RWPE1 (cell line): ENCODE data around the gene SRP9.

Experiments
- CTCF ChIA-PET: fragments of 350-600 bp; sonication (Branson Sonifier 250); formaldehyde crosslinking; extraction: SDS; loops from one replicate; lab custom pipeline; 2021; lab: Yijun Ruan, JAX
- POLR2A ChIA-PET: fragments of 400-600 bp; formaldehyde crosslinking; extraction: SDS; loops from one replicate; lab custom pipeline; 2020; ENCODE audit warnings: antibody characterized with exemption; ENCODE audit not compliant: low non-redundant PET; lab: Yijun Ruan, JAX
- DNase-seq: peaks from one replicate; pipeline ENCODE4 v3.0.0; 2012; ENCODE audit warnings: low spot score
- H3K27ac ChIP-seq: fragments of 450-650 bp; 2 replicates; pipeline ENCODE4 v1.5.1; 2017
- CTCF ChIP-seq: fragments of 450-650 bp; conservative IDR thresholded peaks from 2 replicates; pipeline ENCODE4 v1.5.1; 2017; ENCODE audit warnings: low read depth, mild to moderate bottlenecking

SRP9 gene

GRCh38 chr1:225777583-225778336 lies at the start of gene SRP9:
TSS of gene SRP9 (plus strand) at chr1:225777826. CDS start at chr1:225777941, 115 bp downstream.
- TF ChIP-seq CTCF, result peak; percentile 95
- peak; percentile 100 for DNase-seq
- ChIA-PET CTCF (interaction anchor here (0.5 to 3.5 kb wide), 51 partner anchors 9 to 555 kb away, joined by 3 to 22 read pairs (median 3); partner anchors contain the start of genes ENAH, EPHX1 and TMEM63A), POLR2A (interaction anchor here (0.5 to 1.6 kb wide), 16 partner anchors 14 to 306 kb away, joined by 3 to 12 read pairs (median 3); partner anchors contain the start of genes ENAH, PYCR2 and TMEM63A)
- H3K27ac ChIP-seq, result peak within 1 kb of the TSS; percentile 98

- DNase-seq, result no peak
- ChIA-PET CTCF (interaction anchor here (0.5 to 0.7 kb wide), 2 partner anchors 41 to 309 kb away, joined by 3 to 7 read pairs; no protein-coding TSS in a partner anchor), POLR2A (no interaction called here)
- H3K27ac ChIP-seq, result no peak overlapping the region
- no peak for TF ChIP-seq CTCF
Measured at GRCh38 chr1:225731491-225731890, 46.1 kb upstream of the SRP9 start.

- DNase-seq, result no peak
- ChIA-PET CTCF (interaction anchor here (0.9 kb wide), 1 partner anchor 9 kb away, joined by 3 read pairs; no protein-coding TSS in a partner anchor), POLR2A (no interaction called here)
- no peak for TF ChIP-seq CTCF
- H3K27ac ChIP-seq, result no peak overlapping the region
Measured at GRCh38 chr1:225733254-225733653, 44.4 kb upstream of the SRP9 start.

- POLR2A ChIA-PET, result interaction anchor here (1.2 to 1.4 kb wide), 2 partner anchors 81 to 82 kb away, joined by 3 to 4 read pairs; no protein-coding TSS in a partner anchor
- TF ChIP-seq CTCF, result no peak
- DNase-seq, result peak; percentile 97
- CTCF ChIA-PET, result interaction anchor here (0.6 to 4.0 kb wide), 11 partner anchors 12 to 259 kb away, joined by 3 to 35 read pairs (median 3); partner anchors contain the start of gene SRP9
- peak overlapping the region; percentile 92 for H3K27ac ChIP-seq
Measured at GRCh38 chr1:225735252-225736149, 42.1 kb upstream of the SRP9 start.

- CTCF ChIA-PET, result interaction anchor here (0.6 to 4.0 kb wide), 11 partner anchors 20 to 310 kb away, joined by 3 to 35 read pairs (median 3); partner anchors contain the start of gene SRP9
- peak; percentile 37 for DNase-seq
- no peak for TF ChIP-seq CTCF
- peak overlapping the region; percentile 92 for H3K27ac ChIP-seq
- POLR2A ChIA-PET, result interaction anchor here (1.2 kb wide), 1 partner anchor 84 kb away, joined by 3 read pairs; the partner anchor contains the start of gene ENAH
Measured at GRCh38 chr1:225736437-225737098, 41.1 kb upstream of the SRP9 start.
